CD14-positive monocyte (primary cell): ENCODE results near the gene PHACTR2. TPM values are rescaled to one million over a fixed set of nuclear protein-coding genes. Genes with fewer than 3 reads are reported as not detected.
A peak's percentile ranks its signal among the peaks of the same experiment; 100 is the strongest.

Source experiments
- DNase-seq, 3 donors: peaks; one replicate each; pipeline ENCODE4 v3.0.0-alpha.2; 2011 to 2022
- H2AFZ ChIP-seq: 2 replicates; pipeline ENCODE4 v1.6.0; 2012; ENCODE audit warnings: mild to moderate bottlenecking, low read depth, low read length, inconsistent platforms; ENCODE audit not compliant: insufficient read depth, poor library complexity, severe bottlenecking
- H3K27ac ChIP-seq, 2 donors: 1 replicate in 1 of 2; 2 replicates in 1 of 2; pipeline ENCODE4 v1.5.1; 2012 to 2013; ENCODE audit warnings: low read length in 2 of 2, control low read depth in 1 of 2, inconsistent platforms in 1 of 2, low read depth in 1 of 2, mild to moderate bottlenecking in 1 of 2
- H3K27me3 ChIP-seq, 2 donors: one replicate each; pipeline versions ENCODE4 v1.6.0 to v1.6.1; 2011 to 2013; ENCODE audit warnings: low read length in 2 of 2; ENCODE audit not compliant: control insufficient read depth in 2 of 2, insufficient read depth in 2 of 2
- H3K36me3 ChIP-seq, 2 donors: replicated peaks in 1 of 2; 1 replicate in 1 of 2; 2 replicates in 1 of 2; pipeline versions ENCODE4 v1.5.1 to v1.6.1; 2012 to 2013; ENCODE audit warnings: low read length in 2 of 2, control low read depth in 1 of 2, inconsistent platforms in 1 of 2, mild to moderate bottlenecking in 1 of 2; ENCODE audit not compliant: insufficient read depth in 2 of 2, control insufficient read depth in 1 of 2
- H3K4me1 ChIP-seq, 2 donors: 1 replicate in 1 of 2; 2 replicates in 1 of 2; pipeline versions ENCODE4 v1.5.1 to v1.6.1; 2012 to 2013; ENCODE audit warnings: low read length in 2 of 2, control low read depth in 1 of 2, inconsistent platforms in 1 of 2, mild to moderate bottlenecking in 1 of 2, moderate library complexity in 1 of 2; ENCODE audit not compliant: insufficient read depth in 2 of 2, control insufficient read depth in 1 of 2
- H3K4me2 ChIP-seq: replicated peaks from 2 replicates; pipeline ENCODE3; 2012; ENCODE audit warnings: low read length, moderate library complexity, mild to moderate bottlenecking; ENCODE audit not compliant: poor library complexity, severe bottlenecking; ENCODE audit errors: extremely low read depth
- H3K4me3 ChIP-seq, 3 experiments: fragments of 200-600 bp in 1 of 3; sonication (generic) in 1 of 3; replicated peaks in 1 of 3; 1 replicate in 2 of 3; 2 replicates in 1 of 3; pipeline ENCODE4 v1.5.1; 2011 to 2013; ENCODE audit warnings: low read length in 3 of 3, mild to moderate bottlenecking in 3 of 3, control low read depth in 2 of 3, low read depth in 2 of 3, inconsistent platforms in 1 of 3, moderate library complexity in 1 of 3
- H3K79me2 ChIP-seq: 2 replicates; pipeline ENCODE4 v1.6.0; 2012; ENCODE audit warnings: mild to moderate bottlenecking, control low read depth, inconsistent platforms, low read length, moderate library complexity; ENCODE audit not compliant: insufficient read depth
- H3K9ac ChIP-seq: 2 replicates; pipeline ENCODE4 v1.6.0; 2017; ENCODE audit warnings: low read length, mild to moderate bottlenecking; ENCODE audit not compliant: insufficient read depth, poor library complexity, severe bottlenecking
- H3K9me3 ChIP-seq, 2 donors: replicated peaks in 1 of 2; 1 replicate in 1 of 2; 2 replicates in 1 of 2; pipeline versions ENCODE4 v1.5.1 to v1.6.1; 2012 to 2013; ENCODE audit warnings: low read length in 2 of 2, control low read depth in 1 of 2; ENCODE audit not compliant: control insufficient read depth in 1 of 2, insufficient read depth in 1 of 2
- H4K20me1 ChIP-seq: 2 replicates; pipeline ENCODE4 v1.6.0; 2012; ENCODE audit warnings: mild to moderate bottlenecking, low read length, control low read depth, moderate library complexity; ENCODE audit not compliant: insufficient read depth
- H3K27ac Mint-ChIP-seq, 7 donors: one replicate each; pipeline ENCODE4 v1.8.0; 2020; ENCODE audit warnings: mild to moderate bottlenecking in 7 of 7, mixed read lengths in 7 of 7, moderate library complexity in 6 of 7, inconsistent platforms in 2 of 7
- H3K27me3 Mint-ChIP-seq, 3 donors: one replicate each; pipeline ENCODE4 v1.8.0; 2021 to 2022; ENCODE audit warnings: low read depth in 3 of 3, mild to moderate bottlenecking in 3 of 3, mixed read lengths in 3 of 3, moderate library complexity in 3 of 3, inconsistent platforms in 1 of 3
- H3K36me3 Mint-ChIP-seq, 2 donors: one replicate each; pipeline ENCODE4 v1.8.0; 2020; ENCODE audit warnings: mixed read lengths in 2 of 2, inconsistent platforms in 1 of 2, mild to moderate bottlenecking in 1 of 2
- H3K4me1 Mint-ChIP-seq: one replicate; pipeline ENCODE4 v1.8.0; 2020; ENCODE audit warnings: mild to moderate bottlenecking, mixed read lengths
- H3K4me3 Mint-ChIP-seq, 2 donors: one replicate each; pipeline ENCODE4 v1.8.0; 2020; ENCODE audit warnings: mild to moderate bottlenecking in 2 of 2, mixed read lengths in 2 of 2, moderate library complexity in 1 of 2
- H3K9me3 Mint-ChIP-seq, 7 donors: one replicate each; pipeline ENCODE4 v1.8.0; 2020 to 2022; ENCODE audit warnings: mixed read lengths in 7 of 7, mild to moderate bottlenecking in 6 of 7, moderate library complexity in 6 of 7, inconsistent platforms in 2 of 7
- CTCF ChIP-seq: fragments of 200-600 bp; IDR thresholded peaks from one replicate; pipeline ENCODE4 v1.8.0; 2022; ENCODE audit warnings: antibody characterized with exemption, mild to moderate bottlenecking
- WGBS: methylation state at CpG from one replicate; pipeline ENCODE4 v1.1.5; 2013; ENCODE audit warnings: missing lambda C conversion rate; ENCODE audit not compliant: insufficient coverage; 5-methylcytosine and 5-hydroxymethylcytosine counted together
- intact Hi-C, 2 donors: fragments of 100-400 bp; cut with micrococcal nuclease; formaldehyde crosslinking; loops; one replicate each; pipeline versions ENCODE4 v1.15.0 to v1.15.1; 2023
- polyA plus RNA-seq, 3 donors: library from polyadenylated mRNA; depleted of rRNA in 1 of 3; unstranded in 2 of 3; stranded (reverse) in 1 of 3; fragments of 300-500 nt in 2 of 3; fragments of >200 nt in 1 of 3; fragmentation: Illumina TruSeq in 2 of 3; gene quantifications; 1 replicate in 2 of 3; 2 replicates in 1 of 3; pipeline ENCODE4 v1.2.3, GENCODE V29; 2012 to 2021

PHACTR2 gene
- polyA plus RNA-seq, 3 donors: 9.6 to 11.6 (median 11.2) TPM

GRCh38 chr6:143749891-143750290 is 72.1 kb downstream of the PHACTR2 start:
- Histone ChIP-seq H3K36me3 (peaks cover 0 to 21% of the 10 kb centered on the region in 2 donors), H3K27me3 (no peaks in the 10 kb centered on the region), H3K27ac (no peak overlapping the region), H3K9me3 (no peaks in the 10 kb centered on the region), H4K20me1 (no peaks in the 10 kb centered on the region), H3K4me2 (no peak overlapping the region), H3K9ac (no peak overlapping the region), H3K4me3 (no peak overlapping the region), H3K4me1 (no peaks in the 10 kb centered on the region), H3K79me2 (peaks cover 14% of the 10 kb centered on the region), H2AFZ (no peak overlapping the region)
- H3K9me3 Mint-ChIP-seq: no peaks in the 10 kb centered on the region
- no peak overlapping the region for H3K27ac Mint-ChIP-seq
- no peak for DNase-seq
- no peak for TF ChIP-seq CTCF
- intact Hi-C loops: no loop called here
- peaks cover 8% of the 10 kb centered on the region for H3K4me1 Mint-ChIP-seq
- no CpG with 5 or more reads among the region's 1 CpG for WGBS
- no peak overlapping the region for H3K4me3 Mint-ChIP-seq
- H3K27me3 Mint-ChIP-seq: peaks cover 0 to 2% (median 0%) of the 10 kb centered on the region in 3 donors
- peaks cover 10 to 19% of the 10 kb centered on the region in 2 donors for H3K36me3 Mint-ChIP-seq

GRCh38 chr6:143750877-143751276 is 73.1 kb downstream of the PHACTR2 start:
- intact Hi-C loops: no loop called here
- no peak for DNase-seq
- Histone ChIP-seq H3K9me3 (no peaks in the 10 kb centered on the region), H4K20me1 (no peaks in the 10 kb centered on the region), H3K36me3 (peaks cover 0 to 31% of the 10 kb centered on the region in 2 donors), H3K9ac (no peak overlapping the region), H3K27ac (no peak overlapping the region), H3K4me3 (no peak overlapping the region), H3K27me3 (no peaks in the 10 kb centered on the region), H3K79me2 (peaks cover 9% of the 10 kb centered on the region), H3K4me1 (no peaks in the 10 kb centered on the region), H2AFZ (no peak overlapping the region), H3K4me2 (no peak overlapping the region)
- H3K27me3 Mint-ChIP-seq: peaks cover 0 to 2% (median 0%) of the 10 kb centered on the region in 3 donors
- H3K4me1 Mint-ChIP-seq: peaks cover 11% of the 10 kb centered on the region
- peaks cover 18 to 23% of the 10 kb centered on the region in 2 donors for H3K36me3 Mint-ChIP-seq
- WGBS: 94% methylated on average over 2 of the region's 3 CpGs
- H3K27ac Mint-ChIP-seq: peak overlapping the region in 2 of 7 donors; percentile 18 to 31
- no peak overlapping the region for H3K4me3 Mint-ChIP-seq
- no peaks in the 10 kb centered on the region for H3K9me3 Mint-ChIP-seq
- TF ChIP-seq CTCF: no peak
